Adrenal gland (tissue), 5 donors: ENCODE results near the gene PTPRN2.

Experiments used
- POLR2A ChIP-seq, 2 donors: fragments of 450-650 bp; IDR thresholded peaks; one replicate each; pipeline ENCODE4 v1.6.1; 2017; ENCODE audit warnings: antibody characterized with exemption in 2 of 2, mild to moderate bottlenecking in 2 of 2, moderate library complexity in 1 of 2
- TF ChIP-seq, protein P1 (sequence below), 6 experiments: fragments of 450-650 bp in 4 of 6; fragments of 200-600 bp in 2 of 6; sonication (generic) in 1 of 6; IDR thresholded peaks; 1 replicate in 5 of 6; 2 replicates in 1 of 6; pipeline versions ENCODE4 v1.5.1 to v1.8.0; 2016 to 2021; ENCODE audit warnings: antibody characterized with exemption in 6 of 6, mild to moderate bottlenecking in 2 of 6, moderate library complexity in 1 of 6
- donor health status: DM: no; HTN: no; CAD: no.

- TF ChIP-seq, protein P1, sequence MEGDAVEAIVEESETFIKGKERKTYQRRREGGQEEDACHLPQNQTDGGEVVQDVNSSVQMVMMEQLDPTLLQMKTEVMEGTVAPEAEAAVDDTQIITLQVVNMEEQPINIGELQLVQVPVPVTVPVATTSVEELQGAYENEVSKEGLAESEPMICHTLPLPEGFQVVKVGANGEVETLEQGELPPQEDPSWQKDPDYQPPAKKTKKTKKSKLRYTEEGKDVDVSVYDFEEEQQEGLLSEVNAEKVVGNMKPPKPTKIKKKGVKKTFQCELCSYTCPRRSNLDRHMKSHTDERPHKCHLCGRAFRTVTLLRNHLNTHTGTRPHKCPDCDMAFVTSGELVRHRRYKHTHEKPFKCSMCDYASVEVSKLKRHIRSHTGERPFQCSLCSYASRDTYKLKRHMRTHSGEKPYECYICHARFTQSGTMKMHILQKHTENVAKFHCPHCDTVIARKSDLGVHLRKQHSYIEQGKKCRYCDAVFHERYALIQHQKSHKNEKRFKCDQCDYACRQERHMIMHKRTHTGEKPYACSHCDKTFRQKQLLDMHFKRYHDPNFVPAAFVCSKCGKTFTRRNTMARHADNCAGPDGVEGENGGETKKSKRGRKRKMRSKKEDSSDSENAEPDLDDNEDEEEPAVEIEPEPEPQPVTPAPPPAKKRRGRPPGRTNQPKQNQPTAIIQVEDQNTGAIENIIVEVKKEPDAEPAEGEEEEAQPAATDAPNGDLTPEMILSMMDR (IDR thresholded peaks at IDR 0.05) = no peak
- no peak for TF ChIP-seq POLR2A (IDR thresholded peaks at IDR 0.05)
These were observed 734.4 kb downstream of the PTPRN2 start for GRCh38 chr7:157853076-157853788.
